Fibroblast of peridontal ligament (primary cell): ENCODE data around the gene OVOL1.
A peak's percentile ranks its signal among the peaks of the same experiment; 100 is the strongest.
"Not testable (repeated sequence)": the region's sequence is repeated elsewhere in the genome, so short reads cannot be mapped to it uniquely, and the experiment has no call there.

Experiments
- DNase-seq: peaks from one replicate; pipeline ENCODE4 v3.0.0-alpha.2; 2010; ENCODE audit errors: extremely low read depth

Gene OVOL1

GRCh38 chr11:65814986-65815565 is 28.2 kb downstream of the OVOL1 start:
- no peak for DNase-seq

DNA sequence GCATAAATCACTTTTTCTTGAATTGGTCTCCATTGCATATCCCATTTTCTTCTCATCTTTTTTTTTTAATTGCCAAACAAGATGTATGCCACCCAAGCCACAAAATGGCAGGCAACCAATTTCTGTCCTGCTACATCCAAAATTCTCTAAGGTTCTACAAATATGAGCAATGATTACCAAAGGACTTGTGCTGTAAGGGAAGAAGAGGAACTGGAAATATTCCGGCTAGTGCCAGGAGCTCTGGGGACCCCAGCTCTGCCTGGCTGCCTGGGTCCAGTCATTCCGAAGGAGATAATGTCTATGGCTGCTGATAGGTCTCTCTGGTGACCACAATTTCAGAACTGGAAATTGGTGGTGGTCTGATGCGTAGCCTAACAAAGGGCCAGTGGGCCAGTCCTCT is 29.8 kb downstream of the OVOL1 start:
- no peak for DNase-seq

DNA sequence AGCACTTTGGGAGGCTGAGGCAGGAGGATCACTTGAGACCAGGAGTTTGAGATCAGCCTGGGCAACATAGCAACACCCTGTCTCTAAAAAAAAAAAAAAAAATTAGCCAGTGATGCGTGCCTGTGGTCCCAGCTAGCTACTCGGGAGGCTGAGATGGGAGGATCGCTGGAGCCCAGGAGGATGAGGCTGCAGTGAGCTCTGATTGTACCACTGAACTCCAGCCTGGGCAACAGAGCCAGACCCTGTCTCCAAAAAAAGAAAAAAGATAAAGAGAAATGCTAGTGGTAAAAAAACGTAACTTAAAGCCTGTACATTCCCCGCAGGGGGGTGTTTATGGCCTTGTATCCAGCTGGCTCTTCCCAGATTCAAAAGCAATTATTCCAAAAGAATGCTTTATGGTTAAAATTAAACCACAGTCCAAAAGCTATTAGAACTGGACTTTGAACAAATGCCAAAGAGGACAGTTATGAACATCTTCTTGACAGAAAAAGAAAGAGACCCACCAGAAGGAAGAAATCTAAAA is 30.5 kb downstream of the OVOL1 start:
- peak; percentile 31 for DNase-seq

DNA sequence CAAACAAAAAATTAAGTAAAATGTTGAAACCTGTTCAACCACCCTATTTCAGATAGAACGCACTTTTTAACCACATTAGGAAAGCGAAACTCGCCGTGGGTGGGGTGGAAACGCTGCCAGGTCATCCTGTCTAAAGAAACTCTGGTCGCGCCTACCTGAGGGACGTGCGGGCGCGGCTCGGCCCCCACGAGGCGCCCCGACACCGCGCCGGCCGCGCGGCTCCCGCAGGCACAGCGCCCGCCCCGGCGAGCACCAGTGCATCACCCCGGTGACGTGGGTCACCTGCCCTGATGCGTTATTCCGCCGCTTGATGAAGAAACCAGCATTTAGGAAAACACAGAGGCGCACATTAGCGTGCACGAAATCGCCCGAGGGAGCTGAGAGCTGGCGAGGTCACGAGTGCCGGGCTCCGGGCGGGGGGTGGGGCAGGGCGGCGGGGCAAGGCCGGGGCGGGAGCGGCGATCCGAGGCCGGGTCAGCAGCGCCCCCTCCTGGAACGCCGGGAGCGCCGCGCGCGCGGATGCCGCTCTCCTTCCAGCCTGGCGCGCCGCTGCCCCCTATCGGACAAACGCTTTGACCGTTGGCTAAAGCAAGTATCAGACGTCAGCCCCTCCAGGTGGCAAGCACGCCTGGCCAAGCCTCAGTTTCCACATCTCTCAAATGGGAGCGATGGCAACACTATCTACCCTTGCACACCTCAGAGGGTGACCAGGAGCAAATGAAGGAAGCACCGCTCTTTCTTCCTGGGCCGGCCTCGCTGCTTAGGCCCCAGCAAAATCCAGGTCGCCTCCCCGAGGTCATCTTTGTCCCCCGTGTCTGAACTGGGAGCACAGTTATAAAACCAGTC is 31.2 kb downstream of the OVOL1 start:
- peak; percentile 83 for DNase-seq

GRCh38 chr11:65821107-65821506 is 34.2 kb downstream of the OVOL1 start:
- DNase-seq: no peak

GRCh38 chr11:65822776-65823528 is 36.1 kb downstream of the OVOL1 start:
- no peak for DNase-seq

- no peak for DNase-seq
Observed at GRCh38 chr11:65826984-65827735, 40.3 kb downstream of the OVOL1 start.

DNA sequence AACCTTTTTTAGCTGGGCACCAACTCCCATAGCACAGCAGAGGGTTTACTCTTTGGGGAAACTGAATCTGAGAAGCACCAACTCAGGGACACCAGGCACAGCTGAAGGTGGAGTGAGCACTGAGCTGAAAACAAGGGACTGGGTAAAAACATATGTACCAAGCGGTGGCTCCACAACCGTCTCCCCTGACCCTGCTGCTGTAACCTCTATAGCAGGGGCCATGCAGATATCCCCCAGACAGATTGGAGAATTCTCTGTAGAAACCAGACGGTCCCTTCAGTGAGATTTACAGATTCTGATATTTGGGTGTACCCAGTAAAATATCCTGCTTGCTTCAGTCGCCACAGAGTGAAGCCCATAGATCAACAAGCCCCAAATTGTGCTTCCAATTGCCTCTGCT is 42.6 kb downstream of the OVOL1 start:
- DNase-seq: no peak

- not testable (repeated sequence) for DNase-seq
Observed at GRCh38 chr11:65832231-65832630, 45.4 kb downstream of the OVOL1 start.

DNA sequence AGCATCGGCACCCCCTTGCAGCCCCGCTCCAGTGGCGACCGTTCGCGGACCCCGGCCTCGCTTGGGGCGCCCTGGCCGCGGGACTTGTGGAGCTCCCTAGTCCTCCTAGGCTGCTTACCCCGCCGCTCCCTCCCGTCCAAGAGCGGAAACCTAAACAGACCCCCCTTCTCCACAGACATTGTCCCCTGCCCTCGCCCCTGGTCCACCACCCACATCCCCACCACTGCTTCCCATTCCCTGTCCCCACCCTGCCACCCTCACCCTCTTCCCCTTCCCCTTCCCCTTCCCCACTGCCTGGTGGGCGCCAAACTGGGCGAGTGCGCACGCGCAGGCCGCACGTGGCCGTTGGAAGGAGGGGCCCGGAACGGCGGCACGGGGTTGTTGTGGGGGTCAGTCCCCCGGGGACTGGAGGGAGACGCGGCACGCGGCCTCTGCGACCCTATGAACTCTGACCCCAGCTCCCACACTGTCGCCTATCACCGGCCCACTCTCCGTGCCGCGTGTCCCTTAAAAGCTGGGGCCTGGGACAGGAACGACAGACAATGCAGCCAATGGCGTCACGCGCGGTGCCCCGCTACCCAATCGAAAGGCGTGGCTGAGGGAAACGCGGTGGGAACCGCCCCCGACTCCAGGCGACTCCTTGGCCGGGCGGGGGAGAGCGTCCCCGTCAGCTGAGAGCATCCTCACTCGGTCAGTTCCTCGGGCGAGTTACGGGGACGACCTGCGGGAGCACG is 46.6 kb downstream of the OVOL1 start, which contains the start of gene SNX32:
TSS of gene SNX32 (plus strand) at position 667 of the 734 bp plus-strand sequence. CDS start 103 bp downstream, outside the sequence.
- peak; percentile 87 for DNase-seq

DNA sequence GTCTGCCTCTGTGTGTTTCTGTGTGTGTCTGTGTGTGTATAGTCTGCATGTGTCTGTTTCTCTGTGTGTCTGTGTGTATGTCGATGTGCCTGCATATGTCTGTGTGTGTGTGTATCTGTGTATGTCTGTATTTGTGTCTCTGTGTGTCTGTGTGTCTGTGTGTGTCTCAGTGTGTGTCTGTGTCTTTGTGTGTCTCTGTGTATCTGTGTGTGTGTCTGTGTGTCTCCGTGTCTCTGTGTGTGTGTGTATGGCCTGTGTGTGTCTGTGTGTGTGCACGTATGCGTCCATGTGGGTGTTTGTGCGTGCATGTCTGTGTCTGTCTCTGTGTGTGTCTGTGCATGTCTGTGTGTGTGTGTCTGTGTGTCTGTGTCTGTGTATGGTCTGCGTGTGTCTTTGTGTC is 47.3 kb downstream of the OVOL1 start:
- DNase-seq: no peak

- DNase-seq: no peak
Observed at GRCh38 chr11:65842144-65842543, 55.3 kb downstream of the OVOL1 start.

- no peak for DNase-seq
Observed at GRCh38 chr11:65843811-65844210, 56.9 kb downstream of the OVOL1 start.

DNA sequence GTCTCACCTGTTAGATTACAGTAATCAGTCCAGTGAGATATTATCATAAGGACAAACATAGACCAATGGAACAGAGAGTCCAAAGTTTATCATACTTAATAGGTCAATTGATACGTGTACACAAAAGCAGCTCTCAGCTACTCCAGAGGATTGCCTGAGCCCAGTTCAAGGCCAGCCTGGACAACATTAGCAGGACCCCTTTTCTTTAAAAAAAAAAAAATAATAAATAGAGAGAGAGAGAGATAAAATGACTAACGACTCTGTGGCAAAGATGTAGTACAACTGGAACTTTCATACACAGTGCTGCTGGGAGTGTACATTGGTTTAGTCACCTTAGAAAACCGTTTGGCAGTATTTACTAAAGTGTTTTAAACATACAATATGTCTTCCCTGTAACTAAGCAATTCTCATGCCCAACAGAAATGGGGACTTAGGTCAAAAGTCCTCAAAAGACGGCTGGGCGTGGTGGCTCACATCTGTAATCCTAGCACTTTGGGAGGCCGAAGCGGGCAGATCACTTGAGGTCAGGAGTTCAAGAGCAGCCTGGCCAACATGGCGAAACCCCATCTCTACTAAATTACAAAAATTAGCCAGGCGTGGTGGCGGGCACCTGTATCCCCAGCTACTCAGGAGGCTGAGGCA is 57.5 kb downstream of the OVOL1 start:
- no peak for DNase-seq
